ENCODE data around the gene HPCAL1.

GRCh38 chr2:10344105-10345066, 41.7 kb downstream of the HPCAL1 start:
- no peak for TF ChIP-seq CTCF (IDR thresholded peaks at IDR 0.05; ENCODE audit: extremely low read depth in 1 of 2, insufficient read depth in 1 of 2, low read depth in 1 of 2, low read length in 2 of 2)
- no peak for TF ChIP-seq POLR2AphosphoS5 (IDR thresholded peaks at IDR 0.05; ENCODE audit: insufficient read depth, low read depth, low read length)

All from endothelial cell of umbilical vein (primary cell).